Measurements from ENCODE around the gene SNX32. TPM values are rescaled to one million over a fixed set of nuclear protein-coding genes. Genes with fewer than 3 reads are reported as not detected.

The SNX32 gene
- total and polyA plus RNA-seq, 9 of the 15 experiments (the other 6 are each of a cell fraction or from before 2014, with no cell fraction given) = 0.03 TPM; not detected in 7

- TF ChIP-seq ZNF518B (CRISPR knock-in tag; IDR thresholded peaks at IDR 0.05) (no peak), STAG1 (CRISPR knock-in tag; IDR thresholded peaks at IDR 0.05; ENCODE audit: borderline replicate concordance) (no peak), ZNF174 (CRISPR knock-in tag; IDR thresholded peaks at IDR 0.05) (no peak), UBTF (IDR thresholded peaks at IDR 0.05; ENCODE audit: borderline replicate concordance in 1 of 2, low read depth in 2 of 2, low read length in 2 of 2) (no peak), MGA (IDR thresholded peaks at IDR 0.05) (no peak; the same call in 1 of the 2 replicates), HMG20B (CRISPR knock-in tag; IDR thresholded peaks at IDR 0.05) (no peak), SMARCE1 (IDR thresholded peaks at IDR 0.05) (peak; percentile 16; the same call in 1 of the 2 replicates), ZNF124 (CRISPR knock-in tag; IDR thresholded peaks at IDR 0.05) (no peak), ZNF354B (CRISPR knock-in tag; IDR thresholded peaks at IDR 0.05) (no peak), CREM (IDR thresholded peaks at IDR 0.05; ENCODE audit: low read depth) (no peak; the same call in 1 of the 2 replicates)
Observed at GRCh38 chr11:65859095-65859811, 25.5 kb downstream of the SNX32 start (continued).
